HPDE6-E6E7 (cell line): ENCODE results near the gene PDILT.

Source experiments
- DNase-seq: peaks from one replicate; pipeline ENCODE4 v3.0.0; 2011; ENCODE audit warnings: missing footprints; ENCODE audit errors: extremely low spot score

Gene PDILT

GRCh38 chr16:20401475-20402016 is 3.0 kb downstream of the PDILT start:
- no peak for DNase-seq

GRCh38 chr16:20401066-20401465 is 3.5 kb downstream of the PDILT start:
- DNase-seq = no peak

GRCh38 chr16:20399185-20399584 is 5.4 kb downstream of the PDILT start:
- no peak for DNase-seq

- no peak for DNase-seq
These were observed 5.9 kb downstream of the PDILT start for GRCh38 chr16:20398603-20399002.

GRCh38 chr16:20397468-20398074 is 7.0 kb downstream of the PDILT start:
- DNase-seq = no peak

GRCh38 chr16:20396846-20397467 is 7.6 kb downstream of the PDILT start:
- no peak for DNase-seq

- DNase-seq = no peak
These were observed 8.6 kb downstream of the PDILT start for GRCh38 chr16:20395946-20396345.

- no peak for DNase-seq
These were observed 10.5 kb downstream of the PDILT start for GRCh38 chr16:20393801-20394577.

- DNase-seq = no peak
These were observed 13.5 kb downstream of the PDILT start for GRCh38 chr16:20391045-20391444.

- DNase-seq = no peak
These were observed 15.7 kb downstream of the PDILT start for GRCh38 chr16:20388854-20389253.

GRCh38 chr16:20387978-20388377 is 16.6 kb downstream of the PDILT start:
- no peak for DNase-seq

- peak; percentile 56 for DNase-seq
These were observed 18.4 kb downstream of the PDILT start for GRCh38 chr16:20385844-20386832.

- DNase-seq = peak; percentile 36
These were observed 21.2 kb downstream of the PDILT start for GRCh38 chr16:20383106-20384029.

GRCh38 chr16:20382202-20382948 is 22.2 kb downstream of the PDILT start:
- DNase-seq = no peak

GRCh38 chr16:20380782-20381181 is 23.8 kb downstream of the PDILT start:
- no peak for DNase-seq

- no peak for DNase-seq
These were observed 27.4 kb downstream of the PDILT start for GRCh38 chr16:20377181-20377580.

- no peak for DNase-seq
These were observed 31.8 kb downstream of the PDILT start for GRCh38 chr16:20372701-20373100.

GRCh38 chr16:20369452-20370054 is 35.0 kb downstream of the PDILT start:
- no peak for DNase-seq

- no peak for DNase-seq
These were observed 40.5 kb downstream of the PDILT start for GRCh38 chr16:20364051-20364450.
